ENCODE data around the gene HOXB2.

The HOXB2 gene

DNA sequence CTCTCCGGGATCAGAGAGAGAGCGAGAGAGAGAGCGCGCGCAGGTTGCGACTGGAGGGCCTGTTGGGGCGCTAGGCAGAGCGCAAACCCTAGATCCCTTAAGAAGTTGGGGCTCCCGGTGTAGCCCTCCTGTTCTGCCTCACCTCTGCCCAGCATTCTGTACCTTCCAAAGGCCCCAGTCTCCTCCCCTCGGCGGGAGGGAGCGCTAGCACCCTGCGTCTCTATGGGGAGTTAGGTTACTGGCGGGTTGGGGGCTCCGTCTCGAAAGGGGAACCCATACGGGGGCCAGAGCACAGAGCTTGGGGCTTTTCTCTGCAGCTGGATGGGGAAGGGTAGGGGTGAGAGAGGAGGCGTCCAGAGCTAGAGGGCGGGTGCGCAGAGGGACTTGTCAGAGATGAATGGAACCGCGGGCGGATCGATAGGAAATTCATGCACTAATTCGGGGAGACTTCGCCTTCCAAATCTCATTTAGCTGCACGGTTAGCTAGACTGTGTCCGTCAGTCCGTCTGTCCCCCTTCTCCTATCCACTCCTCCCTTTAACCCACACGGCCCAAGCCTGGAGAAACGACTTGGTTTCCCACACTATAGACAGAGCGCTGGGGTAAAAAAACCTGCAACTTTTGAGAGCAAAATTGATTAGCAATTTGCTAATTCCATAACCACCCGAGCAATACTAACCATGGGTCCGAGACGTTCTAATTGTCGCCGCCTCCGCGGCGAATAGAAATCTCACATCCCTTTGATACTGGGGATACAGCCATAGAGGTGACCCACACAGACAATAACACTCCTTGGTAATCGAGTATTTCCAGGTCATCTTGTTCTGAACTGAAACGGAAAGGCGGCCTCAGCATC, 33.9 kb upstream of the HOXB2 start:
- H3K27ac ChIP-seq (ENCODE audit: low read depth, low read length) = no peak overlapping the region; the same call in 1 of the 2 replicates
- peaks cover 32% of the 10 kb centered on the region; the same call in 1 of the 2 replicates for H3K4me1 ChIP-seq (ENCODE audit: control insufficient read depth, insufficient read depth, low read length)
- no peaks in the 10 kb centered on the region for H3K9me3 ChIP-seq (ENCODE audit: control insufficient read depth, insufficient read depth, low read depth, low read length)
- peak overlapping the region; percentile 91 for H3K9ac ChIP-seq (ENCODE audit: low read length)
- H3K27me3 ChIP-seq (ENCODE audit: control insufficient read depth, insufficient read depth, low read length) = peaks cover 100% of the 10 kb centered on the region
- H3K36me3 ChIP-seq (ENCODE audit: control insufficient read depth, insufficient read depth, low read length) = no peaks in the 10 kb centered on the region; the same call in 1 of the 2 replicates
- peak overlapping the region; percentile 60 for H3K4me3 ChIP-seq (ENCODE audit: low read depth, low read length)

DNA sequence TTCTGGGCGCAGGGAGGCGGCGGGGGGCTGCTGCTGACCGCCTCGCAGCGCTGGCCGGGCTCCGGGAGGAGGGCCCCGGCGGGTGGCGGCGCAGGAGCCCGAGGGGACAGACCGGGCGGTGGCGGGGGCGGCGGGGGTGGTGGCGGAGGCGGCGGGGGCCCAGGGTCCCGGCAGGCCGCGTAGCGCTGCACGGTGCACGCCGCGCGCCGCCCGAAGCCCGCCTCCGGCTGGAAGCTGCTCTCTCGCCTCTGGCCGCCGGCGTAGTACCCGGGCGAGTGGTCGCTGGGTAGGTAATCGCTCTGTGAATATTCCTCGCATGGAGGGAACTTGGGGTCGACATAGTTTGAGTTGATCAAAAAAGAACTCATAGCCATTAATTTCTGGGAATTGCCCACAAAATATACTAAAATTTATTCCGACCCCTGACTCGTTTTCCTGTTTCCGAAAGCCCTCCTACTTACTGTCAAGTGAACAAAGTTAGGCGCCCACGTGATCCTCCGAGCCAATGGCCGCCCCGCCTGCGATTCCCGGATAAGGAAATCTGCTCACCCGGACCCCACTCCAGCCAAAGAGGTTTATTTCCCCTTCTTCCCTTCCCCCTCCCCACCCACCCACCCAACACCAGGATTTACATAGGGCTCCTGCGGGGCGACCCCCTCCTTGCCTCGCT, 33.2 kb upstream of the HOXB2 start, which contains the start of gene HOXB4:
HOXB4 (minus strand) TSS at position 405 of the 670 bp plus-strand sequence; CDS start at position 374, 31 bp downstream.
- Histone ChIP-seq H3K4me1 (ENCODE audit: control insufficient read depth, insufficient read depth, low read length) (peaks cover 38% of the 10 kb centered on the region; the same call in 1 of the 2 replicates), H3K9ac (ENCODE audit: low read length) (peak within 1 kb of the TSS; percentile 91), H3K27me3 (ENCODE audit: control insufficient read depth, insufficient read depth, low read length) (peaks cover 100% of the 10 kb centered on the region), H3K27ac (ENCODE audit: low read depth, low read length) (no peak within 1 kb of the TSS; the same call in 1 of the 2 replicates), H3K36me3 (ENCODE audit: control insufficient read depth, insufficient read depth, low read length) (no peaks in the 10 kb centered on the region), H3K9me3 (ENCODE audit: control insufficient read depth, insufficient read depth, low read depth, low read length) (no peaks in the 10 kb centered on the region), H3K4me3 (ENCODE audit: low read depth, low read length) (peak within 1 kb of the TSS; percentile 60)

- H3K36me3 ChIP-seq (ENCODE audit: control insufficient read depth, insufficient read depth, low read length) = no peaks in the 10 kb centered on the region
- peak overlapping the region; percentile 79 for H3K9ac ChIP-seq (ENCODE audit: low read length)
- no peak overlapping the region; the same call in 1 of the 2 replicates for H3K27ac ChIP-seq (ENCODE audit: low read depth, low read length)
- H3K27me3 ChIP-seq (ENCODE audit: control insufficient read depth, insufficient read depth, low read length) = peaks cover 100% of the 10 kb centered on the region
- peak overlapping the region; percentile 45; the same call in 1 of the 2 replicates for H3K4me3 ChIP-seq (ENCODE audit: low read depth, low read length)
- H3K9me3 ChIP-seq (ENCODE audit: control insufficient read depth, insufficient read depth, low read depth, low read length) = no peaks in the 10 kb centered on the region
- peaks cover 44% of the 10 kb centered on the region; the same call in 1 of the 2 replicates for H3K4me1 ChIP-seq (ENCODE audit: control insufficient read depth, insufficient read depth, low read length)
Measured at GRCh38 chr17:48577330-48577945, 32.5 kb upstream of the HOXB2 start.

- no peak overlapping the region; the same call in 1 of the 2 replicates for H3K27ac ChIP-seq (ENCODE audit: low read depth, low read length)
- H3K4me3 ChIP-seq (ENCODE audit: low read depth, low read length) = peak overlapping the region; percentile 45; the same call in 1 of the 2 replicates
- H3K9me3 ChIP-seq (ENCODE audit: control insufficient read depth, insufficient read depth, low read depth, low read length) = no peaks in the 10 kb centered on the region
- no peaks in the 10 kb centered on the region for H3K36me3 ChIP-seq (ENCODE audit: control insufficient read depth, insufficient read depth, low read length)
- peak overlapping the region; percentile 79 for H3K9ac ChIP-seq (ENCODE audit: low read length)
- peaks cover 45% of the 10 kb centered on the region; the same call in 1 of the 2 replicates for H3K4me1 ChIP-seq (ENCODE audit: control insufficient read depth, insufficient read depth, low read length)
- H3K27me3 ChIP-seq (ENCODE audit: control insufficient read depth, insufficient read depth, low read length) = peaks cover 100% of the 10 kb centered on the region
Measured at GRCh38 chr17:48576479-48577309, 31.8 kb upstream of the HOXB2 start.

DNA sequence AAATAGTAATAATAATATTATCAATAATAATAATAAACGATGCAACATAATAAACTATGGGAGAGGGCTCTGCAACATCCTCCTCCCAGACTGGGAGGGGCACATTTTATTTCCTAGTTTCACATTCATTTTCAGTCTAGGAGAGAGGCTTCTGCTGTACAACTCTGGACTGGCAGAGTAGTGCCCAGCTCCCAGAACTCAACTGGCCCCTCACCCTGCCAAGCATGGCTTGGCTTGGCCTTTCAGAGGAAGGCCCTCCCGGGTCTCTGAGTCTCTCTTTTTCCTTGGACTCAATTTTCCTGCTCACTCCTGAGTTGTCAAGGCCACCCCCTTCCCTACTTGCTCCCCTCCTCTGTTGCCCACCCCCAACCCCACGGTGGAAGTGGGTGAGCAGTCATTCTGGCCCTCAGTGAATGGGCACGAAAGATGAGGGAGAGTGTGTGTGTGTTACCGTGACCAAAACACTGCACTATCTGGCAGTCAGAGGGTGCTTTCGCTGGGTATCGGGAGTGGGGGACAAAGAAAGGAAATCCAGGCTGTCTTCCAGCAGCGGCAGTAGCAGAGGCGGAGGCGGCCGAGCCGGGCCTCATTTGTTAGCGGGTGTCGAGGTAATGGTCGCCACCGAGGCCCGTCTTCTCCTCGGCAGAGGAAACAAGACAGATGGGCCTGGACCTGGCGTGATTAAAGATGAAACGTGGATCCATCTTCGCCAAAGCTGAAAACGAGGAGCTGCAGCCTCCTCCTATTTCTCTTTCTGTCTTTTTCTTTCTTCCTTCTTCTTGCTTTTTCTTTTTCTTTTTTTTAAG, 31.0 kb upstream of the HOXB2 start:
- H3K4me3 ChIP-seq (ENCODE audit: low read depth, low read length) = peak overlapping the region; percentile 27; the same call in 1 of the 2 replicates
- H3K4me1 ChIP-seq (ENCODE audit: control insufficient read depth, insufficient read depth, low read length) = peaks cover 49% of the 10 kb centered on the region

GRCh38 chr17:48575066-48575582, 30.2 kb upstream of the HOXB2 start:
- H3K36me3 ChIP-seq (ENCODE audit: control insufficient read depth, insufficient read depth, low read length) = no peaks in the 10 kb centered on the region
- H3K27ac ChIP-seq (ENCODE audit: low read depth, low read length) = no peak overlapping the region; the same call in 1 of the 2 replicates
- no peaks in the 10 kb centered on the region for H3K9me3 ChIP-seq (ENCODE audit: control insufficient read depth, insufficient read depth, low read depth, low read length)
- H3K9ac ChIP-seq (ENCODE audit: low read length) = peak overlapping the region; percentile 76
- H3K4me1 ChIP-seq (ENCODE audit: control insufficient read depth, insufficient read depth, low read length) = peaks cover 57% of the 10 kb centered on the region
- H3K27me3 ChIP-seq (ENCODE audit: control insufficient read depth, insufficient read depth, low read length) = peaks cover 100% of the 10 kb centered on the region
- no peak overlapping the region for H3K4me3 ChIP-seq (ENCODE audit: low read depth, low read length)

More for the DNA sequence above, 31.0 kb upstream of the HOXB2 start:
- Histone ChIP-seq H3K36me3 (ENCODE audit: control insufficient read depth, insufficient read depth, low read length) (no peaks in the 10 kb centered on the region), H3K27me3 (ENCODE audit: control insufficient read depth, insufficient read depth, low read length) (peaks cover 100% of the 10 kb centered on the region), H3K9ac (ENCODE audit: low read length) (peak overlapping the region; percentile 73), H3K27ac (ENCODE audit: low read depth, low read length) (no peak overlapping the region; the same call in 1 of the 2 replicates), H3K9me3 (ENCODE audit: control insufficient read depth, insufficient read depth, low read depth, low read length) (no peaks in the 10 kb centered on the region)

GRCh38 chr17:48574505-48575065, 29.7 kb upstream of the HOXB2 start:
- peak overlapping the region; percentile 24; the same call in 1 of the 2 replicates for H3K4me3 ChIP-seq (ENCODE audit: low read depth, low read length)
- peaks cover 100% of the 10 kb centered on the region for H3K27me3 ChIP-seq (ENCODE audit: control insufficient read depth, insufficient read depth, low read length)
- no peaks in the 10 kb centered on the region for H3K36me3 ChIP-seq (ENCODE audit: control insufficient read depth, insufficient read depth, low read length)
- H3K4me1 ChIP-seq (ENCODE audit: control insufficient read depth, insufficient read depth, low read length) = peaks cover 62% of the 10 kb centered on the region
- peak overlapping the region; percentile 76 for H3K9ac ChIP-seq (ENCODE audit: low read length)
- H3K9me3 ChIP-seq (ENCODE audit: control insufficient read depth, insufficient read depth, low read depth, low read length) = no peaks in the 10 kb centered on the region
- no peak overlapping the region; the same call in 1 of the 2 replicates for H3K27ac ChIP-seq (ENCODE audit: low read depth, low read length)

GRCh38 chr17:48571826-48572417, 27.0 kb upstream of the HOXB2 start:
- peaks cover 100% of the 10 kb centered on the region for H3K27me3 ChIP-seq (ENCODE audit: control insufficient read depth, insufficient read depth, low read length)
- peaks cover 73% of the 10 kb centered on the region for H3K4me1 ChIP-seq (ENCODE audit: control insufficient read depth, insufficient read depth, low read length)

More at GRCh38 chr17:48571826-48572417, 27.0 kb upstream of the HOXB2 start:
- peak overlapping the region; percentile 76 for H3K9ac ChIP-seq (ENCODE audit: low read length)
- H3K27ac ChIP-seq (ENCODE audit: low read depth, low read length) = no peak overlapping the region; the same call in 1 of the 2 replicates
- H3K9me3 ChIP-seq (ENCODE audit: control insufficient read depth, insufficient read depth, low read depth, low read length) = no peaks in the 10 kb centered on the region
- H3K4me3 ChIP-seq (ENCODE audit: low read depth, low read length) = peak overlapping the region; percentile 40; the same call in 1 of the 2 replicates
- H3K36me3 ChIP-seq (ENCODE audit: control insufficient read depth, insufficient read depth, low read length) = no peaks in the 10 kb centered on the region
